Peyer's patch (tissue), 4 donors: ENCODE data around the gene NPEPPS. TPM values are rescaled to one million over a fixed set of nuclear protein-coding genes. Genes with fewer than 3 reads are reported as not detected.

Experiments
- DNase-seq, 3 donors: peaks; one replicate each; pipeline ENCODE4 v3.0.0-alpha.2; 2017 to 2019
- H3K27ac ChIP-seq, 4 donors: fragments of 200-600 bp; sonication (generic); one replicate each; pipeline ENCODE4 v1.5.1; 2016 to 2019
- H3K27me3 ChIP-seq, 2 donors: fragments of 200-600 bp; sonication (generic); one replicate each; pipeline ENCODE4 v1.5.1; 2019
- H3K36me3 ChIP-seq, 3 donors: fragments of 200-600 bp; sonication (generic); one replicate each; pipeline ENCODE4 v1.5.1; 2016 to 2019
- H3K4me1 ChIP-seq, 4 donors: fragments of 200-600 bp; sonication (generic); one replicate each; pipeline ENCODE4 v1.5.1; 2016 to 2019
- H3K4me3 ChIP-seq, 4 donors: fragments of 200-600 bp; sonication (generic); 1 replicate in 3 of 4; 2 replicates in 1 of 4; pipeline ENCODE4 v1.5.1; 2016 to 2019; ENCODE audit warnings: mild to moderate bottlenecking in 1 of 4
- H3K9me3 ChIP-seq, 4 donors: fragments of 200-600 bp; sonication (generic); one replicate each; pipeline ENCODE4 v1.5.1; 2016 to 2019; ENCODE audit warnings: mild to moderate bottlenecking in 1 of 4
- POLR2A ChIP-seq, 2 donors: fragments of 450-650 bp; IDR thresholded peaks; one replicate each; pipeline ENCODE4 v1.5.1; 2017; ENCODE audit warnings: antibody characterized with exemption in 2 of 2, mild to moderate bottlenecking in 2 of 2, moderate library complexity in 2 of 2
- total RNA-seq, 4 donors: library from RNA; depleted of rRNA; stranded (reverse); fragments of >200 nt; gene quantifications; one replicate each; pipeline ENCODE4 v1.1.0, GENCODE V29; 2016
- TF ChIP-seq, protein P1 (sequence below), 6 experiments: fragments of 450-650 bp in 4 of 6; fragments of 200-600 bp in 2 of 6; sonication (generic) in 1 of 6; IDR thresholded peaks; one replicate each; pipeline ENCODE4 v1.5.1; 2017 to 2019; ENCODE audit warnings: antibody characterized with exemption in 6 of 6, mild to moderate bottlenecking in 3 of 6, moderate library complexity in 1 of 6

The NPEPPS gene
- total RNA-seq, 4 donors from 2014 or later = 124 to 207 (median 165) TPM

- Histone ChIP-seq H3K9me3 (no peaks in the 10 kb centered on the region), H3K27me3 (no peaks in the 10 kb centered on the region), H3K4me1 (no peaks in the 10 kb centered on the region), H3K27ac (no peak overlapping the region), H3K36me3 (no peaks in the 10 kb centered on the region), H3K4me3 (no peak overlapping the region)
- DNase-seq = no peak
- TF ChIP-seq, protein P1, sequence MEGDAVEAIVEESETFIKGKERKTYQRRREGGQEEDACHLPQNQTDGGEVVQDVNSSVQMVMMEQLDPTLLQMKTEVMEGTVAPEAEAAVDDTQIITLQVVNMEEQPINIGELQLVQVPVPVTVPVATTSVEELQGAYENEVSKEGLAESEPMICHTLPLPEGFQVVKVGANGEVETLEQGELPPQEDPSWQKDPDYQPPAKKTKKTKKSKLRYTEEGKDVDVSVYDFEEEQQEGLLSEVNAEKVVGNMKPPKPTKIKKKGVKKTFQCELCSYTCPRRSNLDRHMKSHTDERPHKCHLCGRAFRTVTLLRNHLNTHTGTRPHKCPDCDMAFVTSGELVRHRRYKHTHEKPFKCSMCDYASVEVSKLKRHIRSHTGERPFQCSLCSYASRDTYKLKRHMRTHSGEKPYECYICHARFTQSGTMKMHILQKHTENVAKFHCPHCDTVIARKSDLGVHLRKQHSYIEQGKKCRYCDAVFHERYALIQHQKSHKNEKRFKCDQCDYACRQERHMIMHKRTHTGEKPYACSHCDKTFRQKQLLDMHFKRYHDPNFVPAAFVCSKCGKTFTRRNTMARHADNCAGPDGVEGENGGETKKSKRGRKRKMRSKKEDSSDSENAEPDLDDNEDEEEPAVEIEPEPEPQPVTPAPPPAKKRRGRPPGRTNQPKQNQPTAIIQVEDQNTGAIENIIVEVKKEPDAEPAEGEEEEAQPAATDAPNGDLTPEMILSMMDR (IDR thresholded peaks at IDR 0.05) = no peak
- no peak for TF ChIP-seq POLR2A (IDR thresholded peaks at IDR 0.05)
Observed at GRCh38 chr17:47641202-47641601, 110.3 kb downstream of the NPEPPS start.

DNA sequence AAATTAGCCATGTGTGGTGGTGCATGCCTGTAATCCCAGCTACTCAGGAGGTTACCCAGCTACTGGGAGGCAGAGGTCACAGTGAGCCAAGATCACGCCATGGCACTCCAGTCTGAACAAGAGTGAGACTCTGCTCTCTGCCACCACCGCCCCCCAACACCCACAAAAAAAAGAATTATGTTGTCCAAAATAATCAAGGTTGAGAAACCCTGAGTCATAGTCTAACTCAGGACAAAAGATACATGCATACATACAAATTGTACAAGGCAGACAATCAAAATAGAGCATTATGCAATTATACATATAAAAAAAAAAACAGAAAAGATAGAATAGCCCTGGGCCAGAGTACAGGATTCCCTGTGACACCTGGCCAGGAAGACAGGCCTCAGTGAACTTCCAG lies 112.2 kb downstream of the NPEPPS start:
- DNase-seq = no peak
- Histone ChIP-seq H3K4me1 (no peaks in the 10 kb centered on the region), H3K9me3 (no peaks in the 10 kb centered on the region), H3K4me3 (no peak overlapping the region), H3K27ac (no peak overlapping the region), H3K27me3 (no peaks in the 10 kb centered on the region), H3K36me3 (no peaks in the 10 kb centered on the region)
- TF ChIP-seq, protein P1 (IDR thresholded peaks at IDR 0.05) = no peak
- TF ChIP-seq POLR2A (IDR thresholded peaks at IDR 0.05) = no peak

DNA sequence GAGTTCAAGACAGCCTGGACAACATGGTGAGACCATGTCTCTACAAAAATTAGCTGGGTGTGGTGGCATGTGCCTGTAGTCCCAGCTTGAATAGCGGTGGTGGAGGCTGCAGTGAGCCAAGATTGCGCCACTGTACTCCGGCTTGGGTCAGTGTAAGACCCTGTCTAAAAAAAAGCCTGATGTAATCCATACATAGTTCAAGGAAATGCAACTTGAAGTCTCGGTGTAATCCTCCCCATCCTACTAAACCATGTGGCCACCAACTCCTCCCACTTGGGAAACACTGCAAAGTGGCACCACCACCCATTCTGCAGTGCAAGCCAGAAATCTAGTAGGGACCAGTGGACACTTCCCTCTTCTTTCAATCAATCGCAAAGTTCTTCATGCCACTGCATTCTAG lies 113.4 kb downstream of the NPEPPS start:
- no peaks in the 10 kb centered on the region for H3K9me3 ChIP-seq
- no peak for DNase-seq
- peaks cover 0 to 8% (median 0%) of the 10 kb centered on the region in 4 donors for H3K4me1 ChIP-seq
- no peak overlapping the region for H3K27ac ChIP-seq
- H3K27me3 ChIP-seq = no peaks in the 10 kb centered on the region
- no peaks in the 10 kb centered on the region for H3K36me3 ChIP-seq
- no peak overlapping the region for H3K4me3 ChIP-seq
- no peak for TF ChIP-seq POLR2A (IDR thresholded peaks at IDR 0.05)
- TF ChIP-seq, protein P1 (IDR thresholded peaks at IDR 0.05) = no peak

- TF ChIP-seq, protein P1 (IDR thresholded peaks at IDR 0.05) = no peak
- peak; percentile 47 to 48 for TF ChIP-seq POLR2A (IDR thresholded peaks at IDR 0.05)
- Histone ChIP-seq H3K4me3 (peak within 1 kb of the TSS; percentile 73 to 99 (median 88)), H3K27me3 (no peaks in the 10 kb centered on the region), H3K9me3 (no peaks in the 10 kb centered on the region), H3K36me3 (peaks cover 0 to 23% (median 0%) of the 10 kb centered on the region in 3 donors), H3K4me1 (peaks cover 0 to 23% (median 4%) of the 10 kb centered on the region in 4 donors), H3K27ac (peak within 1 kb of the TSS; percentile 96 to 98 (median 97))
- peak; percentile 99 to 100 (median 100) for DNase-seq
Observed at GRCh38 chr17:47649153-47649971, 118.5 kb downstream of the NPEPPS start, which contains the start of gene KPNB1. Gene KPNB1, plus strand, starts transcription at chr17:47649919. Its CDS starts 326 bp downstream, at chr17:47650245.

DNA sequence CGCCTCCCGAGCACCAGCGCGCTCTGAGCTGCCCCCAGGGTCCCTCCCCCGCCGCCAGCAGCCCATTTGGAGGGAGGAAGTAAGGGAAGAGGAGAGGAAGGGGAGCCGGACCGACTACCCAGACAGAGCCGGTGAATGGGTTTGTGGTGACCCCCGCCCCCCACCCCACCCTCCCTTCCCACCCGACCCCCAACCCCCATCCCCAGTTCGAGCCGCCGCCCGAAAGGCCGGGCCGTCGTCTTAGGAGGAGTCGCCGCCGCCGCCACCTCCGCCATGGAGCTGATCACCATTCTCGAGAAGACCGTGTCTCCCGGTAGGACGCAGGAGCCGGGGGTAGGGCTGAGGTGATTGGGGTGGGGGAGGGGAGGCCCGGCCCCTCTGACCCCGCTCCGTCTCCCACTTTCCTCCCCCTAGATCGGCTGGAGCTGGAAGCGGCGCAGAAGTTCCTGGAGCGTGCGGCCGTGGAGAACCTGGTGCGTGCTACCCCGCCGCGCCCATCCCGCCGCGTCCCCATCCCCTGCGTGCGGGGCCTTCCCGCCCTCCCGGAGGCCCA lies 119.1 kb downstream of the NPEPPS start:
- H3K36me3 ChIP-seq = peaks cover 0 to 30% (median 0%) of the 10 kb centered on the region in 3 donors
- peak overlapping the region; percentile 73 to 99 (median 88) for H3K4me3 ChIP-seq
- no peaks in the 10 kb centered on the region for H3K9me3 ChIP-seq
- H3K27ac ChIP-seq = peak overlapping the region; percentile 96 to 98 (median 97)
- no peaks in the 10 kb centered on the region for H3K27me3 ChIP-seq
- peak in 2 of 3 donors; percentile 40 to 74 for DNase-seq
- H3K4me1 ChIP-seq = peaks cover 0 to 23% (median 4%) of the 10 kb centered on the region in 4 donors
- TF ChIP-seq POLR2A (IDR thresholded peaks at IDR 0.05) = peak in 1 of 2 donors; percentile 51
- TF ChIP-seq, protein P1 (IDR thresholded peaks at IDR 0.05) = no peak
